HG02981 (cell line): ENCODE measurements around the gene ZNF383.
"Not testable (repeated sequence)": the region's sequence is repeated elsewhere in the genome, so short reads cannot be mapped to it uniquely, and the experiment has no call there.

Source experiments
- ATAC-seq: cut with Tn5 transposase; IDR thresholded peaks from one replicate; pipeline ENCODE4 v1.9.1; 2021; ENCODE audit warnings: mild to moderate bottlenecking, moderate library complexity; ENCODE audit not compliant: unreplicated experiment

Gene ZNF383

DNA sequence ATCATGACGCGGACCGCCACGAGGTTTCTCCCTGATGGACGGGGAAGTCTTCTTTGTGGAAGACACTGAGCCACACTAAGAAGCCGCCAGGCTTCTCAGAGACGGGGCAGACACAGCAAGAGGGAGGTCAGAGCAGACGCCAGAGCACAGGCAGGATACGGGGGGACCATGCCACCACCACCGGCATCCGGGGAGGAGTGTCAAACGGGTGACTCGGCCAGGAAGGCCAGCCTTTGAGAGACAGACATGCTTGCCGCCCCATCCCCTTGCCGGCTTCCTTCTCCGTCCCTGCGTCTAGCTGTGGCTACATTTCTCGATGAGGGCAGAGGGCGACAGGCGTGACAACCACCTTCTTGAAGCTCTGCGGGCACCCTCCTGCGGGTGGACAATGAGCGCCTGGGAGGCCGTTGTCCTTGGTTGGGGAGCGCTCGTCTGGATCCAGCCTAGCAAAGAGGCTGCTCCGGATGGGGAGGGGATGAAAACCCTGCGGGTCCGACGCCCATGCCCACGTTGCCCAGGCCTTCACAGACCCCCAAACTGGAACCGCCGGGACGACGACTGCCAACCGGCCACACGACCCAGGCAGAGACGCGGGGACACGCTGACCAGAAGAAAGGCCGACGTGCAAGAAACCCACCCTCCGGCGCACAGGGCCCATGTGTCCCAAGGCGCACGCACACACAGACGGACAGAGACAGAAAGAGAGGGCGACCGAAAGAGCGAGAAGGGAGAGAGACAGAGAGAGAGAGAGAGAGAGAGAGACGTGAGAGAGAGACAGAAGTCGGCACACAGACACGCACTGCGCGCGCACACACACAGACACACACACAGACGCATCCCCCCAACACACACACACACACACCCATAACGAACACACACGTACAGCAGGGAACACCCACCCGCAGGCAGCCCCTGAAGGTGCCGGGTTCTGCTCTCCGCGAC, 75.3 kb downstream of the ZNF383 start:
- not testable (repeated sequence) for ATAC-seq

GRCh38 chr19:37294246-37294645, 76.2 kb downstream of the ZNF383 start:
- not testable (repeated sequence) for ATAC-seq
